Measurements from ENCODE around the gene IMP4.

IMP4 gene

DNA sequence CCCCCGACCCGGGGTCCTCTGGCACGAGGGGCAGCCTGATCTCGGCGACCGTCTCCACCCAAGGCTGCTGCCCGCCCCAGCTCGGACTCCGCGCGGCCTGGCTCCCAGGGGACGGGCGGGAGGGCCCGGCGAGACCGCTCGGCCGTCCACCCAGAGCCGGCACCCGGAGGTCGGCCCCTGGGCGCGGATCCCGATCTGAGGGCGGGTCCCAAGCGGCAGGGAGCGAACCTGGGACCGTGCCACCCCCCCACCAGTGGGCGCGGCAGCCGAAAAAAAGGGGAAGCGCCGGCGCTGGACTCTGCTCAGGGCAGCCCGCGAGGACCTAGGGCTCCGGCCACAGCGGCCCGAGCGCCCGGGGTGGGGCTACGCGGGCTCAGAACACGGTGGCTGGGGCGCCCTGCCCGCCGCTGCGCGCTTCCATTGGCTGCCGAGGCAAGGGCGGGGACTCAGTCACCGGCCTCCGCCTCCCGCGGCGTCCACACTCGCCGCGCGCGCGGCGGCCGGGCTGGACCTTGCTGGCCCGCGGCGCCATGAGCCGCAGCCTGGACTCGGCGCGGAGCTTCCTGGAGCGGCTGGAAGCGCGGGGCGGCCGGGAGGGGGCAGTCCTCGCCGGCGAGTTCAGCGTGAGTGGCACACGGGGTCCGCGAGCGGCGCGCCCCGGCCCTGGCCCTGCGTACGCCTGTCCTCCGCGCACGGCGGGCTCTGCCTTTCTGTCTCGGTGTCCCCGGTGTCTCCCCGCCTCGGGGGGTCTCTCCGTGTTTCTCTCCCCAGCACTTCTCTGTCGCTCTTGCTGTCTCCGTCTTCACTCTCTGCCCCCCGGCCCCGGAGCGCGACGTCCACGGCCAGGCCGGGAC, 13.1 kb downstream of the IMP4 start, which contains the start of gene PTPN18:
Gene PTPN18 (plus strand): TSS at position 479 of the 854 bp plus-strand sequence. CDS start 52 bp downstream, at position 531.
- DNase-seq (ENCODE audit: low read depth, low spot score) = no peak

DNA sequence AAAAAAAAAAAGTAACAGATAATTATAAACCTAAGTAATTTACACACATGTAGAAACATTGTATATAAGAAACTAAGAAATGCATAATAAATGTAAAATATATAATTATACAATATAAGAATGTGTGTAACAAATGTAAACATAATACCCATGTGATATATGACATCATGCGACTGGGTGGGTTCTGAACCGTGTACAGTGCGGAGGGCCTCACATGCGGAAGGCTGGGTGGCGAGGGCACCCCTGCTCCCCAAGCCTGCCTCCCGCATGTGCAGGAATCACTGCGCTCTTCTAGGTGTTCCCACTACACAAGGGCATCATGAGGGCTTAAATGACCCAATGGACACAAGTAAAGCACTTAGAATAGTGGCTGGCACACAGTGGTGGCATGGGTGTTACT, 15.2 kb downstream of the IMP4 start:
- no peak for DNase-seq (ENCODE audit: low read depth, low spot score)

DNA sequence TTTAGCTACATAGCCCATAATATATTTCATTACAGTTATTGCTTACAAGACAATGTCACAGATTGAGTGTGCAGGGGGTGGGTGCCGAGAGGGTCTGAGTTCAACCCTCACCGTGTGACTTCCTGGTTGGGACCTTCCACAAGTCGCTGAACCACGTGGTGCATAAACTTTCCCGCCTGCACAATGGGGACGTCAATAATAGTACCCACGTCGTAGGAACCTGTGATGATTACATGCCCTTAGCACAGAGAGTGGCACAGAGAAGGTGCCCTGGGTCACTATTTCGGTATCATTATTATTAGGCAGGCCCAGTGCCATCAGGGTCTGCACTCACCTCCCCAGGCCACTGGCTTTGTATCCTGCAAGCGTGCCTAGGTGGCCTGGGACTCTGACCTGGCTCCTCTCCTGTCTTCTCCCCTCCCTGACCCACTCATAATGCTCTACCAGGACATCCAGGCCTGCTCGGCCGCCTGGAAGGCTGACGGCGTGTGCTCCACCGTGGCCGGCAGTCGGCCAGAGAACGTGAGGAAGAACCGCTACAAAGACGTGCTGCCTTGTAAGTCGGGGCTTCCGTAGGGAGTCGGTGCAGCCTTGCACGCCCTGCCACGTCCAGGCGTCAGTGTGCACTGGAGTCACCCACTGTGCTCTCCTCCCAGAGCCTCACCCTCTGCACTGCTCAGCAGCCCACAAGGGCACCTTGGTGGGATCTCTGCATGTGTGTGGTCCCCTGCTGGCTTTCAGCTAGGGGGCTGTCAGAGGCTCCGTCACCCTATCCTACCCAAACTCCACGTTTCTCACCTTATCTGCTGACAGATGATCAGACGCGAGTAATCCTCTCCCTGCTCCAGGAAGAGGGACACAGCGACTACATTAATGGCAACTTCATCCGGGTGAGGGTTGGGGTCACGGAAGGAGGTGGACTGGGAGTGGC, 16.0 kb downstream of the IMP4 start:
- DNase-seq (ENCODE audit: low read depth, low spot score) = no peak

DNA sequence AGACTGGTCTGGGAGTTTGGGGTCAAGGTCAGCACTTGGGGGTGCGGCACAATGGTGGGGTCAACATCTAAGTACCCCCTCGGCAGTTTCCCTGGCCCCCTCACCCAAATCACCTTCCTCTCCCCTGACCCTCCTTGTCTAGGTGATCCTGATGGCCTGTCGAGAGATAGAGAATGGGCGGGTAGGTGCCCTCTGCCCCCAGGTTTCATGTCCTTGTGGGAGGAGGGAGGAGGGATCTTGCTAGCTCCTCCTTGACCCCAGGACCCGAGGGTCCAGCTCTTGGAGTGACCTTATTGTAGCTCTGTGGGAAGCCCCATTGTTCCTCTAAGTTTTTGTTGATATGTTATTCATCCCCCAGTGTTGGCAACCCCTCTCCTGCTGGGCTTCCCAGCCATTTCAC, 16.8 kb downstream of the IMP4 start:
- DNase-seq (ENCODE audit: low read depth, low spot score) = no peak

GRCh38 chr2:130363479-130363878, 20.8 kb downstream of the IMP4 start:
- DNase-seq (ENCODE audit: low read depth, low spot score) = no peak

- DNase-seq (ENCODE audit: low read depth, low spot score) = no peak
These were observed 22.4 kb downstream of the IMP4 start for GRCh38 chr2:130365075-130365474.

- DNase-seq (ENCODE audit: low read depth, low spot score) = no peak
These were observed 23.3 kb downstream of the IMP4 start for GRCh38 chr2:130365963-130366362.

DNA sequence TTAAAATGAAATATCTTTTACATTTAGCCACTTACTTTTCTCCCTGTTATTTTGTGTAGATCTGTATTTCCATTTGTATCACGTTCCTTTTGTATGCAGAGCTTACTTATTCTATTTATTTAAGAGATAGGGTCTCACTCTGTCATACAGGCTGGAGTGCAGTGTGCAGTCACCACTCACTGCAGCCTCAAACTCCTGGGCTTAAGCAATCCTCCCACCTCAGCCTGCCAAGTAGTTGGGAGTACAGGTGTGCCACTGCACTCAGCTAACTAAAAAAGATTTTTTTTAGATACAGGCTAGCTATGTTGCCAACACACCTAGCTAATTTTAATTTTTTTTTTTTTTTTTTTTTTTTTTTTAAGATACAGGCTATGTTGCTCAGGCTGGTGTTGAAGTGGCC, 24.0 kb downstream of the IMP4 start:
- DNase-seq (ENCODE audit: low read depth, low spot score) = no peak

DNA sequence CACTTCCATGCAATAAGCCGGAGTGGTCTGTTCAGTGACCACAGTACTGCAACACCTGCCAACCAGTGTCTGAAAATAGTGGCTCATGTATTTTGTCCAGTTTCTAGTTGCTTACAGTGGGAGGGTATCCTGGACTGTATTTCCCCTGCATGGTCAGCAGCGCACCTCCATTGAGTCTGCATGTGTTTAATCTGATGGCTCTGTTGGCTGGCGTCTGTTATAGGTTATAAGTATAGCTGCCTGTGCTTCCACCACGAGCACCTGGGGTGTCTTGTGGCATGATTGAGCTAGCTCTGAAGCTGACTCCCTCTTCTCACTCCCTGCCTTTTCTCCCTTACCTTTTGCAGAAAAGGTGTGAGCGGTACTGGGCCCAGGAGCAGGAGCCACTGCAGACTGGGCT, 26.1 kb downstream of the IMP4 start:
- no peak for DNase-seq (ENCODE audit: low read depth, low spot score)

- no peak for DNase-seq (ENCODE audit: low read depth, low spot score)
These were observed 26.7 kb downstream of the IMP4 start for GRCh38 chr2:130369311-130369964.

GRCh38 chr2:130369965-130370341, 27.3 kb downstream of the IMP4 start:
- DNase-seq (ENCODE audit: low read depth, low spot score) = no peak

DNA sequence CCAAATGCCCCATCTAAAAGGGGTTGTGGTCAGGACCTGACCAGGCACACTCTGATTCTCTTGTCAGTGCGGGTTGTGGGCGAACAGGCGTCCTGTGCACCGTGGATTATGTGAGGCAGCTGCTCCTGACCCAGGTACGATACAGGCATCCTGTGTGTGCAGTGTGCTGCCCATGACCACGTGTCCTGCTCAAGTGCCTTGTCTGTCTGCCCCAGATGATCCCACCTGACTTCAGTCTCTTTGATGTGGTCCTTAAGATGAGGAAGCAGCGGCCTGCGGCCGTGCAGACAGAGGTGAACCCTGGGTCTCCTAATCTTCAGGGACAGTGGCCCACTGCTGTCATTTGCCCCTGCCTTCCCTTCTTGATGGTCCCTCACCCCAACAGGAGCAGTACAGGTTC, 27.8 kb downstream of the IMP4 start:
- no peak for DNase-seq (ENCODE audit: low read depth, low spot score)

- DNase-seq (ENCODE audit: low read depth, low spot score) = no peak
These were observed 29.0 kb downstream of the IMP4 start for GRCh38 chr2:130371723-130372054.

GRCh38 chr2:130372055-130372832, 29.5 kb downstream of the IMP4 start:
- DNase-seq (ENCODE audit: low read depth, low spot score) = no peak

- DNase-seq (ENCODE audit: low read depth, low spot score) = no peak
These were observed 30.4 kb downstream of the IMP4 start for GRCh38 chr2:130372833-130373807.

GRCh38 chr2:130373808-130374365, 31.2 kb downstream of the IMP4 start:
- no peak for DNase-seq (ENCODE audit: low read depth, low spot score)

DNA sequence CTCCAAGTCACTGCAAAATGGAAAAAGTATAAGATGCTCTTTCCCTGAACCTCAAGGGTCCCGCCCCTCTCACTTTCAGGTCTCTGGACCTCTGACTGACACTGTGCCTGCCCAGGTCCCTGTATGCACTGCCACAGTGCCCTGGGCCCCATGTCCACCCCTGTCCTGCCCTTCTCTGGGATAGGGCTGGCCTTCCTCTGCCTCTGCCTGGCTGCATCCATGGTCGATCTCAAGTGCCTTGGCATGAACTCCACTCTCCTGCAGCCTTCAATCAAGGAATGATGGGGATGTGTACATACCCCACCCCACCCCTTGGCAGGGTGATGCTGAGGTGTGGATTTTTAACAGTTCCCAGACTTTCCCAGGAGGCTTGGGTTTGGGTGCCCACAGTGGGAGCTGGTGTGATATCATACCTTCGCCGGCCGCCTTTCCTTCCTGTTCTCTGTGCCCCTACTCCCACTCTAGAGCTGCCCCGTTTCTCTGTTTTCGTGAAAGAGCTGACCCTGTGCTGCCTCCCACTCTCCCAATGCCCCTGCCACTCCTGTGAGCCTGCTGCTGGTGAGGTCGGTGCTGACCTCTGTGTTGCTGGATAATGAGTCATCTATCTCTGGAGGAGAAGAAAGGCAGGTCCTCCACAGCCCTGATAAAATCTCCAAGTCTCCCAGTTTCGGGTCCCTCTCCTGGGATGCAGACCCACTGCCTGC, 32.0 kb downstream of the IMP4 start:
- no peak for DNase-seq (ENCODE audit: low read depth, low spot score)

- no peak for DNase-seq (ENCODE audit: low read depth, low spot score)
These were observed 32.9 kb downstream of the IMP4 start for GRCh38 chr2:130375291-130376266.
